Mesendoderm (in vitro differentiated cells): ENCODE results near the gene MAP7D1.

ENCODE experiments used
- DNase-seq: peaks from one replicate; pipeline ENCODE4 v3.0.0; 2013
- H2AK5ac ChIP-seq: 2 replicates; pipeline ENCODE4 v1.6.1; 2013; ENCODE audit warnings: low read length, inconsistent platforms
- H2BK120ac ChIP-seq: 2 replicates; pipeline ENCODE4 v1.6.1; 2013; ENCODE audit warnings: low read depth, mild to moderate bottlenecking, low read length, moderate library complexity, mixed read lengths
- H2BK15ac ChIP-seq: replicated peaks from 2 replicates; pipeline ENCODE4 v1.6.1; 2013; ENCODE audit warnings: low read depth, mild to moderate bottlenecking, moderate library complexity
- H2BK5ac ChIP-seq: 2 replicates; pipeline ENCODE4 v1.6.1; 2013; ENCODE audit warnings: low read length, inconsistent platforms
- H3K18ac ChIP-seq: 2 replicates; pipeline ENCODE4 v1.6.1; 2013; ENCODE audit warnings: mild to moderate bottlenecking, low read length, mixed read lengths
- H3K23ac ChIP-seq: one replicate; pipeline ENCODE4 v1.6.1; 2013; ENCODE audit warnings: low read length
- H3K27ac ChIP-seq: 2 replicates; pipeline ENCODE4 v1.5.1; 2013; ENCODE audit warnings: low read depth, mild to moderate bottlenecking, inconsistent platforms, low read length, moderate library complexity
- H3K27me3 ChIP-seq: 2 replicates; pipeline ENCODE4 v1.6.1; 2013; ENCODE audit warnings: low read length, control low read depth, mild to moderate bottlenecking, inconsistent platforms; ENCODE audit not compliant: insufficient read depth, poor library complexity
- H3K36me3 ChIP-seq: 2 replicates; pipeline ENCODE4 v1.6.1; 2013; ENCODE audit warnings: low read length, inconsistent platforms; ENCODE audit not compliant: control insufficient read depth, insufficient read depth
- H3K4ac ChIP-seq: one replicate; pipeline ENCODE4 v1.6.1; 2013; ENCODE audit warnings: low read depth, mild to moderate bottlenecking, low read length, moderate library complexity
- H3K4me1 ChIP-seq: 2 replicates; pipeline ENCODE4 v1.6.1; 2013; ENCODE audit warnings: low read depth, low read length, inconsistent platforms; ENCODE audit not compliant: control insufficient read depth
- H3K4me2 ChIP-seq: 2 replicates; pipeline ENCODE4 v1.6.1; 2013; ENCODE audit warnings: low read length
- H3K4me3 ChIP-seq: 2 replicates; pipeline ENCODE4 v1.5.1; 2013; ENCODE audit warnings: mild to moderate bottlenecking, low read length
- H3K56ac ChIP-seq: one replicate; pipeline ENCODE4 v1.6.1; 2013; ENCODE audit warnings: low read length
- H3K79me1 ChIP-seq: 2 replicates; pipeline ENCODE4 v1.6.1; 2013; ENCODE audit warnings: low read length, inconsistent platforms
- H3K79me2 ChIP-seq: 2 replicates; pipeline ENCODE4 v1.6.1; 2013; ENCODE audit warnings: mild to moderate bottlenecking, low read length; ENCODE audit not compliant: control insufficient read depth, insufficient read depth
- H3K9ac ChIP-seq: 2 replicates; pipeline ENCODE4 v1.6.1; 2013; ENCODE audit warnings: low read length, inconsistent platforms
- H4K5ac ChIP-seq: one replicate; pipeline ENCODE4 v1.6.1; 2013; ENCODE audit warnings: low read length
- H4K8ac ChIP-seq: one replicate; pipeline ENCODE4 v1.6.1; 2013; ENCODE audit warnings: low read depth, mild to moderate bottlenecking, control low read depth, low read length, moderate library complexity
- WGBS: extraction: QIAGEN DNeasy Blood & Tissue Kit; methylation state at CpG from one replicate; pipeline ENCODE4 v1.1.7; 2013; ENCODE audit warnings: low lambda C conversion rate, missing lambda C conversion rate; ENCODE audit not compliant: insufficient coverage; ENCODE audit errors: extremely low coverage; 5-methylcytosine and 5-hydroxymethylcytosine counted together

MAP7D1 gene

DNA sequence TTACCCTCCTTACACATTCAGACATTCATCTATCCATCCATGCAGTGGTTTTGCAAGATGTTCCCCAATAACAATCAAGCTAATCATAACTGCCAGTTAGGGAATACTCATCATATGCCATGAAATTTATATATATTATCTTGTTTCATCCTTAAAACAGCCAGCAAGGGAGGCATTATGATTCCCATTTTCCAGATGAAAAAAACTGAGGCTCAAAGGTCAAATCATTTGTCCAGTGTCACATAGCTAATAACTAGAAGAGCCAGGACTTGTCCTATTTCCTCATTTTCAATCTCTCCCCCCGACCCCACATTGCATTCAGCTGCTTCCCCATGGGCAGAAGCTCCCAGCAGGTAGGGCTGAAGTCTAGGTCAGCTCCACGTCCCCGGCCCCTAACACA, 23.9 kb upstream of the MAP7D1 start:
- H3K23ac ChIP-seq, result no peak overlapping the region
- no peak overlapping the region for H2BK5ac ChIP-seq
- no peak overlapping the region for H2BK120ac ChIP-seq
- no peak overlapping the region for H3K27ac ChIP-seq
- H3K4me2 ChIP-seq, result no peak overlapping the region
- H3K27me3 ChIP-seq, result no peaks in the 10 kb centered on the region
- no peaks in the 10 kb centered on the region for H3K36me3 ChIP-seq
- no CpG with 5 or more reads among the region's 3 CpGs for WGBS
- no peak overlapping the region for H3K4ac ChIP-seq
- no peaks in the 10 kb centered on the region for H3K79me2 ChIP-seq
- H2BK15ac ChIP-seq, result no peak overlapping the region
- no peak overlapping the region for H4K5ac ChIP-seq
- no peaks in the 10 kb centered on the region for H3K79me1 ChIP-seq
- no peak overlapping the region for H2AK5ac ChIP-seq
- H4K8ac ChIP-seq, result no peak overlapping the region
- H3K18ac ChIP-seq, result no peak overlapping the region
- H3K4me1 ChIP-seq, result no peaks in the 10 kb centered on the region
- H3K9ac ChIP-seq, result no peak overlapping the region
- no peak for DNase-seq
- no peak overlapping the region for H3K4me3 ChIP-seq
- no peak overlapping the region for H3K56ac ChIP-seq

DNA sequence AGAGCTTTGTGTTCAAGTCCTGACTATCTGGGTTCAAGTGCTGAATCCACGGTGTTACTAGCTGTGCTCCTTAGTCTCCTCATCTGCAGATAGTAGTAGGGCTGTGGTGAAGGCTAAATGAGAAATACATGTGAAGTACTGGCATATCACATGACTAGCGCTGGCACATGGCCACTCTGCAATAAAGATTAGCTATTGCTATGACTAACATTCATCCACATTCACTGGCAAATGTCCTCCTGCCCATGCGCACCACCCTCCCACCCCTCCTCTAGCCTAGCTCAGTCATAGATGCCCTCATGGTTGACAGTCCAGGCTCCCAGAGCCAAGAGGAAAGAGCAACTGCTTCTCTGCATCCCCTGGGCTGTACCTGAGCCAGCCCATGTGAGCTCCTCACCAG, 22.5 kb upstream of the MAP7D1 start:
- Histone ChIP-seq H2AK5ac (peak overlapping the region; percentile 38), H3K18ac (no peak overlapping the region), H3K27me3 (no peaks in the 10 kb centered on the region), H3K4me3 (no peak overlapping the region), H3K56ac (peak overlapping the region; percentile 42), H3K4ac (no peak overlapping the region), H2BK15ac (no peak overlapping the region), H3K9ac (no peak overlapping the region), H2BK5ac (no peak overlapping the region), H4K8ac (no peak overlapping the region), H3K4me2 (no peak overlapping the region), H3K23ac (no peak overlapping the region), H3K27ac (no peak overlapping the region), H4K5ac (no peak overlapping the region), H3K79me2 (no peaks in the 10 kb centered on the region), H3K79me1 (no peaks in the 10 kb centered on the region), H3K36me3 (peaks cover 3% of the 10 kb centered on the region), H3K4me1 (no peaks in the 10 kb centered on the region), H2BK120ac (no peak overlapping the region)
- DNase-seq, result no peak
- no CpG with 5 or more reads among the region's 3 CpGs for WGBS

DNA sequence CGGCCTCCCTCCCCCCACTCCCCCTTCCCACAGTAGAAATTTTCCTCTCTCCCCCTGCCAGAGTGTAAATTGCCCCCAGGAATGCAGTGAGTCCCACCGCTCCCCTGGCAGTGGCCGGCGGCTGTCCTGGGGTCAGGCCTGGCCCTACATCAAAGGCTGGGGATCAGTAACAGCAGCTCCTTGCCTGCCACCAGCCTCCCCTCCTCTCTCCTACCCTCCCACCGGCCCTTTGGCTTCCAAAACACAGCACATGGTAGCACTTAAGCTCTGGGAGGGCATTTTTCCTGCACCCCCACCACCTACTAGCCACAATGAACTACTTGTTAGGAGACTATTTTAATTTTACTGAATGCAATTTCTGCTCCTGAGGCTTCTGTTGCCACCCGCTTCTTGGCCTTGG, 21.9 kb upstream of the MAP7D1 start:
- WGBS, result no CpG with 5 or more reads among the region's 6 CpGs
- H3K27ac ChIP-seq, result no peak overlapping the region

DNA sequence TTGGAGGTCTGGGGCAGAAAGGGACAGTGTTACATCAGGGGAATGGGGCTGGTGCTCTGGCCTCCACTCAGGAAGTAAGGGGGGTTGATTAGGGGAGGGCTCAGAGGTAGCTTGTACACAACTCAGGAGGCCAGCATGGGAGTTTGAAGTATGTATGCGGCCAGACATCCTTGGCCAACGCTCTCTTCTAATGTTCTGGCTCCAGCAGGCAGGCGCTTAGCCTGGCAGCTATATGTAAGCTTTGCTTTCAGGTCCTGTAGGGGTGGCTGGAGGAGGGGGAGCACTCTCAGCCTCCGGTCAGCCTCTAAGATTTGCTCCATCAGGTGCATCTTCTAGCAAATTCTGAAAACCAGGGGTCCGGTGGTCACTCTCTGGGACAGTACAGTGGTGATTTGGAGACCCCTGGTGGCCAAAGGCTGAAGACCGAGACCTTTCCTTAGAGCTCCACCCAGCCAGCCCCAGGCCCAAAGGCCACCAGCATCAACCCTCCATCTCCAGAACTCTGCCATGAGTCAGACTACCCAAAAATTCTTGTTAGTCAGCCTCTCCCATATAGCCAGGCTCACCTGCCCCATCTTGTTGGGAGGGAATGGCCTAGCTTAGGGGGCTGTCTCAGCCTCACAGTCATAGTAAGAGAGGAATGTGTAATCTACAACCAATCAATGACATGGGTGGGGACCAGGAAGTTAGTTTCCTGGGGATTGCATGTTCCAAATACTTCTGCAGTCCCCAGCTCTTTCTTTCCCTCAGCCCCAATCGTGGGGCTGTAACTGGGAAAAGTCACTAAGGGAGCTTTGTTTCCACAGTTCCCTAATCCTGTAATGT, 21.2 kb upstream of the MAP7D1 start:
- H3K4ac ChIP-seq, result no peak overlapping the region
- H3K4me2 ChIP-seq, result no peak overlapping the region
- H3K56ac ChIP-seq, result no peak overlapping the region
- no peaks in the 10 kb centered on the region for H3K27me3 ChIP-seq
- H3K36me3 ChIP-seq, result peaks cover 6% of the 10 kb centered on the region
- H3K79me1 ChIP-seq, result no peaks in the 10 kb centered on the region
- no peak overlapping the region for H3K27ac ChIP-seq
- no peak overlapping the region for H3K18ac ChIP-seq
- H4K8ac ChIP-seq, result no peak overlapping the region
- WGBS, result no CpG with 5 or more reads among the region's 7 CpGs
- peak; percentile 90 for DNase-seq
- no peaks in the 10 kb centered on the region for H3K4me1 ChIP-seq
- H2BK15ac ChIP-seq, result no peak overlapping the region
- no peak overlapping the region for H2BK120ac ChIP-seq
- no peak overlapping the region for H3K4me3 ChIP-seq
- H4K5ac ChIP-seq, result no peak overlapping the region
- no peak overlapping the region for H2AK5ac ChIP-seq
- no peak overlapping the region for H2BK5ac ChIP-seq
- no peaks in the 10 kb centered on the region for H3K79me2 ChIP-seq
- no peak overlapping the region for H3K9ac ChIP-seq
- H3K23ac ChIP-seq, result no peak overlapping the region

More for the DNA sequence above, 21.9 kb upstream of the MAP7D1 start:
- H2BK5ac ChIP-seq, result no peak overlapping the region
- no peak overlapping the region for H3K4me3 ChIP-seq
- H3K56ac ChIP-seq, result peak overlapping the region; percentile 17
- no peak overlapping the region for H2BK15ac ChIP-seq
- no peak overlapping the region for H2BK120ac ChIP-seq
- no peak for DNase-seq
- no peak overlapping the region for H3K4ac ChIP-seq
- H3K4me1 ChIP-seq, result no peaks in the 10 kb centered on the region
- H3K18ac ChIP-seq, result no peak overlapping the region
- H2AK5ac ChIP-seq, result no peak overlapping the region
- H4K8ac ChIP-seq, result no peak overlapping the region
- H3K79me2 ChIP-seq, result no peaks in the 10 kb centered on the region
- no peak overlapping the region for H4K5ac ChIP-seq
- H3K4me2 ChIP-seq, result no peak overlapping the region
- peaks cover 3% of the 10 kb centered on the region for H3K36me3 ChIP-seq
- no peak overlapping the region for H3K23ac ChIP-seq
- H3K9ac ChIP-seq, result no peak overlapping the region
- no peaks in the 10 kb centered on the region for H3K79me1 ChIP-seq
- no peaks in the 10 kb centered on the region for H3K27me3 ChIP-seq

DNA sequence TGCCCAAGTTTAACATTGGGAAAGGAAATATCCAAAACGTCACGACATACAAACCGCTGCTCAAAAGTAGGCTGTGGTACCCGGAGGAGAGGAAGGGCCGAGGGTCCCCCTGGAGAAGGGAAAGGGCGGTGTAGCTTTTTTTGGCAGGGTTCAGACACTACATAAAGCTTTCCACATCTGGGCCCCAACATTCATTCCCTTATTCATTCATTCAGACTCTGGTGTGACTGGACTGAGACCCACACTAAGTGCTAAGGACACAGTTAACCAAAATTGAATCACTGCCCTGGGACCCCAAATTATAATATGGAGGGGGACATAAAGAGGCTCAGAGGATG, 20.7 kb upstream of the MAP7D1 start:
- Histone ChIP-seq H4K8ac (no peak overlapping the region), H3K4ac (no peak overlapping the region), H3K4me3 (no peak overlapping the region), H4K5ac (no peak overlapping the region), H3K79me1 (peaks cover 3% of the 10 kb centered on the region), H3K79me2 (no peaks in the 10 kb centered on the region), H3K36me3 (peaks cover 6% of the 10 kb centered on the region), H2BK15ac (no peak overlapping the region), H2AK5ac (no peak overlapping the region), H3K9ac (no peak overlapping the region), H3K4me1 (no peaks in the 10 kb centered on the region), H3K23ac (no peak overlapping the region), H3K4me2 (no peak overlapping the region), H3K27me3 (no peaks in the 10 kb centered on the region), H3K56ac (peak overlapping the region; percentile 15), H3K27ac (no peak overlapping the region), H3K18ac (no peak overlapping the region), H2BK5ac (no peak overlapping the region), H2BK120ac (no peak overlapping the region)
- WGBS, result no CpG with 5 or more reads among the region's 6 CpGs
- no peak for DNase-seq

DNA sequence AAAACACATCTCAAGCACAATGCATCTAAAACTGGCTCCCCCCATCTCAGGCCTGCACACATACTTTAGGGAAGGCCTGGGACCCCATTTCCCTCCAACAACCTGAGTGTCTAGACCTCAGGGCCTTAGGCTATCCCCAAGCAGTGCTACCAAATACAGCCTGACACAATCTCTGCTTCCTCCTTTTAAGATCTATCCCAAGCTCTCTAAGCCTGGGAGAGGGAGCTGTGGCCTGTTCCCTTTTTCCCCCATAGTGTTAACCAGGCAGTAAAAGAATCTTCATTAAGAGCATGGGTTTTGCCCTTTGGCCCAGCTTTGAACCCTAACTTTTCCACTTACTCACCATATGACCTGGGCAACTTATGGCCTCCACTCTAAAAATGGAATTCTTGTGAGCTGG, 20.2 kb upstream of the MAP7D1 start:
- Histone ChIP-seq H3K4me3 (no peak overlapping the region), H3K79me1 (peaks cover 3% of the 10 kb centered on the region), H3K27me3 (no peaks in the 10 kb centered on the region), H3K79me2 (no peaks in the 10 kb centered on the region), H4K5ac (no peak overlapping the region), H3K36me3 (peaks cover 6% of the 10 kb centered on the region), H3K18ac (no peak overlapping the region), H3K27ac (no peak overlapping the region), H3K56ac (no peak overlapping the region), H4K8ac (no peak overlapping the region), H3K23ac (no peak overlapping the region), H2AK5ac (no peak overlapping the region), H2BK120ac (no peak overlapping the region), H3K4ac (no peak overlapping the region), H3K4me1 (no peaks in the 10 kb centered on the region), H3K9ac (no peak overlapping the region), H3K4me2 (no peak overlapping the region), H2BK5ac (no peak overlapping the region), H2BK15ac (no peak overlapping the region)
- no peak for DNase-seq
